Trophoblast cell (in vitro differentiated cells and primary cell): Measurements from ENCODE around the gene RAB3GAP1.

Experiments
- DNase-seq, 2 donors: peaks; one replicate each; pipeline ENCODE4 v3.0.0-alpha.2; 2016
- H2AFZ ChIP-seq: 2 replicates; pipeline ENCODE4 v1.6.1; 2013; ENCODE audit warnings: low read length, moderate library complexity, mild to moderate bottlenecking; ENCODE audit not compliant: insufficient read depth, poor library complexity
- H2AK5ac ChIP-seq: 2 replicates; pipeline ENCODE4 v1.6.1; 2013; ENCODE audit warnings: mild to moderate bottlenecking, low read length
- H2BK120ac ChIP-seq: 2 replicates; pipeline ENCODE4 v1.6.1; 2013; ENCODE audit warnings: low read length, mild to moderate bottlenecking, moderate library complexity; ENCODE audit not compliant: insufficient read depth, poor library complexity
- H2BK12ac ChIP-seq: 2 replicates; pipeline ENCODE4 v1.6.1; 2013; ENCODE audit warnings: mild to moderate bottlenecking, low read length, moderate library complexity
- H2BK5ac ChIP-seq: 2 replicates; pipeline ENCODE4 v1.6.1; 2013; ENCODE audit warnings: low read length, low read depth, moderate library complexity, mild to moderate bottlenecking; ENCODE audit not compliant: poor library complexity
- H3K14ac ChIP-seq: 2 replicates; pipeline ENCODE4 v1.6.1; 2013; ENCODE audit warnings: mild to moderate bottlenecking, low read length
- H3K18ac ChIP-seq: 2 replicates; pipeline ENCODE4 v1.6.1; 2013; ENCODE audit warnings: mild to moderate bottlenecking, low read length
- H3K23ac ChIP-seq: 2 replicates; pipeline ENCODE4 v1.6.1; 2013; ENCODE audit warnings: low read length
- H3K27ac ChIP-seq: 2 replicates; pipeline ENCODE4 v1.5.1; 2013; ENCODE audit warnings: low read depth, mild to moderate bottlenecking, inconsistent platforms, low read length, moderate library complexity
- H3K27me3 ChIP-seq: 2 replicates; pipeline ENCODE4 v1.6.1; 2013; ENCODE audit warnings: inconsistent platforms, mild to moderate bottlenecking, low read length, moderate library complexity; ENCODE audit not compliant: insufficient read depth
- H3K36me3 ChIP-seq, 2 experiments: 1 replicate in 1 of 2; 2 replicates in 1 of 2; pipeline ENCODE4 v1.6.1; 2013; ENCODE audit warnings: low read length in 2 of 2, mild to moderate bottlenecking in 2 of 2, moderate library complexity in 1 of 2; ENCODE audit not compliant: insufficient read depth in 2 of 2, control insufficient read depth in 1 of 2
- H3K4ac ChIP-seq: 2 replicates; pipeline ENCODE4 v1.6.1; 2013; ENCODE audit warnings: low read depth, mild to moderate bottlenecking, low read length, moderate library complexity
- H3K4me1 ChIP-seq, 2 experiments: 1 replicate in 1 of 2; 2 replicates in 1 of 2; pipeline ENCODE4 v1.6.1; 2013; ENCODE audit warnings: low read length in 2 of 2, mild to moderate bottlenecking in 2 of 2, moderate library complexity in 1 of 2; ENCODE audit not compliant: insufficient read depth in 2 of 2, control insufficient read depth in 1 of 2
- H3K4me2 ChIP-seq: 2 replicates; pipeline ENCODE4 v1.6.1; 2013; ENCODE audit warnings: inconsistent platforms, mild to moderate bottlenecking, low read length, moderate library complexity
- H3K4me3 ChIP-seq: 2 replicates; pipeline ENCODE4 v1.5.1; 2013; ENCODE audit warnings: mild to moderate bottlenecking, low read depth, low read length, inconsistent platforms
- H3K79me1 ChIP-seq: one replicate; pipeline ENCODE4 v1.6.1; 2013; ENCODE audit warnings: low read length
- H3K79me2 ChIP-seq: 2 replicates; pipeline ENCODE4 v1.6.1; 2013; ENCODE audit warnings: low read length, mild to moderate bottlenecking; ENCODE audit not compliant: control insufficient read depth, insufficient read depth, poor library complexity
- H3K9ac ChIP-seq: 2 replicates; pipeline ENCODE4 v1.6.1; 2013; ENCODE audit warnings: mild to moderate bottlenecking, low read length
- H3K9me3 ChIP-seq: 2 replicates; pipeline ENCODE4 v1.6.1; 2013; ENCODE audit warnings: low read depth, mild to moderate bottlenecking, control low read depth, inconsistent platforms, low read length; ENCODE audit not compliant: insufficient read depth
- H4K12ac ChIP-seq: 2 replicates; pipeline ENCODE4 v1.6.1; 2013; ENCODE audit warnings: low read depth, mild to moderate bottlenecking, low read length, moderate library complexity
- H4K8ac ChIP-seq: 2 replicates; pipeline ENCODE4 v1.6.1; 2013; ENCODE audit warnings: low read depth, mild to moderate bottlenecking, low read length, moderate library complexity
- H4K91ac ChIP-seq: one replicate; pipeline ENCODE4 v1.6.1; 2013; ENCODE audit warnings: low read depth, mild to moderate bottlenecking, low read length, moderate library complexity
- WGBS: extraction: QIAGEN DNeasy Blood & Tissue Kit; methylation state at CpG from one replicate; pipeline ENCODE4 v1.1.7; 2013; ENCODE audit warnings: missing lambda C conversion rate; ENCODE audit not compliant: insufficient read length, insufficient coverage; ENCODE audit errors: extremely low coverage; 5-methylcytosine and 5-hydroxymethylcytosine counted together

Gene RAB3GAP1

DNA sequence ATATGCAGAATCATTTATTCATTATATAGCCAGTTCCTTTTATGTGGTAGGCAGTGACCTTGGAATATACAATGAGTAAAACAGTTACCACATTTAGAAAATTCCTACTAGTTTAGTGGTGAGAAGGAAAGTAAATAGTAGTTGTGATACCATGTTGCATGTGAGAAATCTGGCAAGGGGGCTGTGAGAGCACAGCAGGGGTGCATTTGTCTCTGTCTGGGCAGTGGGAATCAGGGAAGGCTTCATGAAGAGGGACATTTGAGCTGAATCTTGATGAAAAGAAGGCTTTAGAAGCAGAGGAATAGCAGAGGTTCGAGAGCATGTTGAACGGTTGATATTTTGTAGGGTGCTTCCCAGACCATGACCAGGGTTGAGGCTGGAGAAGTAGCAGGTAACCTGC, 78.7 kb downstream of the RAB3GAP1 start:
- WGBS = no CpG with 5 or more reads among the region's 2 CpGs

DNA sequence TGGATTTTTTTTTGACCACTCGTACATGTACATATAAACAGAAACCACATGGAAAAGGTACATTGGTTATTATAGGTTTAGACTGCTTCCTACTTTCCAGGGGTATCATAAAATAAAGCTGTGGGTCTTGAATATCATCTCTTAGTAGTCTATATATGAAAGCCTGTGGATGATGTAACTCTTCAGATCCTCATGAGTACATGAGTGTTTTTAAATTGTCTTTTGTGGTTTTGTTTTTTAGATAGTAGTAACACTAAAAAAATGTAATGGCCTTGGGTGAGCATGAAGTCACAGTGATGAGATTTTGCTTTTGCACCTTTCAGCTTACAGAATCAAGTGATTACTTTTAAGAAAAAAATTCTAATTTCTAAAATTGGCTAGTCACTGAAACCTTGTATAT, 80.2 kb downstream of the RAB3GAP1 start:
- Histone ChIP-seq H3K23ac (no peak overlapping the region), H3K9me3 (no peaks in the 10 kb centered on the region), H3K79me1 (no peaks in the 10 kb centered on the region)

More for the DNA sequence above, 78.7 kb downstream of the RAB3GAP1 start:
- Histone ChIP-seq H3K79me2 (no peaks in the 10 kb centered on the region), H3K27me3 (no peaks in the 10 kb centered on the region), H3K18ac (no peak overlapping the region), H2AFZ (no peak overlapping the region), H3K9me3 (no peaks in the 10 kb centered on the region), H3K4me1 (no peaks in the 10 kb centered on the region), H3K4me3 (no peak overlapping the region), H3K79me1 (no peaks in the 10 kb centered on the region), H2BK5ac (no peak overlapping the region), H2AK5ac (no peak overlapping the region), H3K4ac (no peak overlapping the region), H3K14ac (no peak overlapping the region), H3K4me2 (no peak overlapping the region), H3K27ac (no peak overlapping the region), H3K9ac (no peak overlapping the region), H3K23ac (no peak overlapping the region), H4K12ac (no peak overlapping the region), H2BK120ac (no peak overlapping the region), H2BK12ac (no peak overlapping the region), H4K8ac (no peak overlapping the region), H3K36me3 (peaks cover 4 to 7% of the 10 kb centered on the region in 2 experiments), H4K91ac (no peak overlapping the region)
- no peak for DNase-seq

DNA sequence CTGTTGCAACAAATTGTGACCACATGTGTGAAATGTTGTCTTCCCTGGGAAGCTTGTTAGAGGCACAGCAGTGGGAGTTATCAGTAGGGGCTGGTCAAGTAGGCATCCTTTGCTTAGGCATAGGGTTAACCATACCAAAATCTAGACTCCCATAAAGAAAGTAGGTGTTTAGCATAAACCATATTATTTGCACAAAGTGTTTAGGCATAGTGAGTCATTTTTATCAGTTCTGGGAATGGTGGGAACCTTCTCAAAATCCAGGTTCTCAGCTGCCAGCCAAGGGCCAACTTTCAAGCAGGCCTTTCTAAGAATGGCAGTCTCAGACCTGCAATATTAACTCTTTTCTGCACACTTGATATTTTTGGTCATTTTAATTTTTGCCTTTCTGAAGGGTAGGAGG, 88.5 kb downstream of the RAB3GAP1 start:
- H3K14ac ChIP-seq = no peak overlapping the region
- H4K12ac ChIP-seq = no peak overlapping the region
- no peak overlapping the region for H3K9ac ChIP-seq
- no peak overlapping the region for H3K4me2 ChIP-seq
- no peak overlapping the region for H2BK12ac ChIP-seq
- no peak overlapping the region for H3K27ac ChIP-seq
- no peaks in the 10 kb centered on the region for H3K79me1 ChIP-seq
- no peak for DNase-seq
- no peak overlapping the region for H2BK120ac ChIP-seq
- H4K8ac ChIP-seq = no peak overlapping the region
- no peaks in the 10 kb centered on the region for H3K4me1 ChIP-seq
- H3K18ac ChIP-seq = no peak overlapping the region
- H2BK5ac ChIP-seq = no peak overlapping the region
- H3K27me3 ChIP-seq = no peaks in the 10 kb centered on the region
- no peak overlapping the region for H2AFZ ChIP-seq
- H3K23ac ChIP-seq = no peak overlapping the region
- H3K4me3 ChIP-seq = no peak overlapping the region
- H3K4ac ChIP-seq = no peak overlapping the region
- H3K9me3 ChIP-seq = no peaks in the 10 kb centered on the region
- peaks cover 12 to 13% of the 10 kb centered on the region in 2 experiments for H3K36me3 ChIP-seq
- no peak overlapping the region for H4K91ac ChIP-seq
- H2AK5ac ChIP-seq = no peak overlapping the region
- H3K79me2 ChIP-seq = no peaks in the 10 kb centered on the region

More for the DNA sequence above, 80.2 kb downstream of the RAB3GAP1 start:
- H3K4me1 ChIP-seq = no peaks in the 10 kb centered on the region
- H3K14ac ChIP-seq = no peak overlapping the region
- no peak overlapping the region for H3K9ac ChIP-seq
- no peak overlapping the region for H3K27ac ChIP-seq
- H4K8ac ChIP-seq = no peak overlapping the region
- H2BK5ac ChIP-seq = no peak overlapping the region
- H2AFZ ChIP-seq = no peak overlapping the region
- no peak overlapping the region for H3K4me3 ChIP-seq
- DNase-seq = no peak
- peaks cover 9 to 11% of the 10 kb centered on the region in 2 experiments for H3K36me3 ChIP-seq
- H3K27me3 ChIP-seq = no peaks in the 10 kb centered on the region
- H4K12ac ChIP-seq = no peak overlapping the region
- no peak overlapping the region for H3K4ac ChIP-seq
- no peak overlapping the region for H2AK5ac ChIP-seq
- no peak overlapping the region for H4K91ac ChIP-seq
- H2BK12ac ChIP-seq = no peak overlapping the region
- H3K18ac ChIP-seq = no peak overlapping the region
- no peak overlapping the region for H3K4me2 ChIP-seq
- no peak overlapping the region for H2BK120ac ChIP-seq
- WGBS = no CpG with 5 or more reads among the region's 1 CpG
- no peaks in the 10 kb centered on the region for H3K79me2 ChIP-seq

DNA sequence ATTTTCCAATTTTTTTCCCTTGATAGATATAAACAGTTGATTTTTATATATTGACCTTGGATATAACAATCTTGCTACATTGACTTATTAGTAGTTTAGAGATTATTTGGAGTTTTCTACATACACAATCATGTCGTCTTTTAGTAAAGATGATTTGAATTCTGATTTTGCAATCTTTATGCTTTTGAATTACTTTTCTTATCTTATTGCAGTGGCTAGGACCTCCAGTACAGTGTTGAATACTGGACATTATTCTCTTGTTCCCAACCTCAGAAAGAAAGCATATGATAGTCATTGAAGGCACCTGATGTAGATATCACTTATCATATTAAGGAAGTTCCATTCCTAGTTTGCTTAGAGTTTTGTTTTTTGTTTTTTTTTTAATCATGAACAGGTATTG, 90.2 kb downstream of the RAB3GAP1 start:
- Histone ChIP-seq H3K9ac (no peak overlapping the region), H3K79me2 (no peaks in the 10 kb centered on the region), H4K91ac (no peak overlapping the region), H3K4me3 (no peak overlapping the region), H2AK5ac (no peak overlapping the region), H3K14ac (no peak overlapping the region), H4K12ac (no peak overlapping the region), H3K4ac (no peak overlapping the region), H3K36me3 (peaks cover 6 to 8% of the 10 kb centered on the region in 2 experiments), H3K27ac (no peak overlapping the region), H2BK12ac (no peak overlapping the region), H3K4me1 (no peaks in the 10 kb centered on the region), H3K4me2 (no peak overlapping the region), H3K9me3 (no peaks in the 10 kb centered on the region), H3K27me3 (no peaks in the 10 kb centered on the region), H3K18ac (no peak overlapping the region), H2BK5ac (no peak overlapping the region), H2AFZ (no peak overlapping the region), H3K23ac (no peak overlapping the region), H2BK120ac (no peak overlapping the region), H4K8ac (no peak overlapping the region), H3K79me1 (no peaks in the 10 kb centered on the region)
- DNase-seq = no peak
- no CpG with 5 or more reads among the region's 1 CpG for WGBS
